ENCODE results near the gene TSPAN5.
"Not testable (repeated sequence)": the region's sequence is repeated elsewhere in the genome, so short reads cannot be mapped to it uniquely, and the experiment has no call there.

TSPAN5 gene

DNA sequence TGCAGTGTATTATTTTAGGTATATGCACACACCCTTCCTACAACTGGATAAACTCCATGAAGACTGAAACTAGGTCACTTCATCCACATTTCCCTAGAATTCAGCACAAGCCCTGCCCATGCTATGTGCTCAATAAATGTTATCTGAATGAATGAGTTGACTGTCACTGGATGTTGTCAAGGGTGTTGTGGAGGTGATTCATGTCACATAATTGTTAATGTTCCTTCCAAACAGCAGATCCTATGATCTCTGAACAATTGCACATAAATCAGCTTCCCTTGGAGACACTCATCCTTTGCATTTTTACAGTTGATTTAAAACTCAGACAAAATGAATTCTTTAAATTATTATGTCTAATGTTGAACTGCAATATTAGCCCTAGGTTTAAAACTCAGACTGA, 154.7 kb downstream of the TSPAN5 start:
- DNase-seq (ENCODE audit: extremely low read depth in 1 of 2, low read depth in 1 of 2): no peak

DNA sequence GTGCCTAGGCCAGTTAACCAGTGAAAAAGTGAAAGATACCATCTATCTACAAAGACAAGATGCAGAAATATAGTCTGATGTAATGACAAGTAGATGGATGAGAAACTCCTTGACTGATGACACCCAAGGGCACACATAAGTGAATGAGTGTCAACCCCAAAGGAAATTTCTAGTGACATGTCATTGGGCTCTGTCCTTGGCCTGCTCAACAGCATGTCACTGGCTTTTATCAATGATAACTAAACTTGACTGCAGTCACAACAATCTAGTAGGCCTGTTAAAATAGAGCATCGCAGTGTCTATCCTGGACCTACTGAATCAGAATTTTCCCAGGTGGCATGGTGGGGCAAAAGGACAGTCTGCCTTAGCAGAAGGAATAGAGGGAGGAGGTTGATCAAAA, 155.8 kb downstream of the TSPAN5 start:
- DNase-seq (ENCODE audit: extremely low read depth in 1 of 2, low read depth in 1 of 2): no peak

DNA sequence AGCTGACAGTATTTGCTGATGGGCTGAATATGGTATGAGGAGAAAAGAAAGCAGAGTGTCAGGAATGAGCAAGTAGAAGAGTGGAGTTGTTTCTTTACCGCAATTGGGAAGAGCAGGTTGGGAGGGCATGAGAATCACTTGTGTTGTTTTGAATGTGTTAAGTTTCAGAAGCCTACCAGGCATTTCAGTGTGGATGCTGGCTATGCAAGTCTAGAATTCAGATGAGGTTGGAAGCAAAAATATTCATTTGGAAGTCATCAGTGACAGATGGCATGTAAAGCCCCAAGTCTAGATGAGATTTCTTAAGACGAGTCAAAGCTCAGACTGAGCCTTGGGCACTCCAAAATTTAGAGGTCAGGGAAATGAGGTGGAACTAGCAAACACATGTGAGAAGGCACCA, 156.4 kb downstream of the TSPAN5 start:
- DNase-seq (ENCODE audit: extremely low read depth in 1 of 2, low read depth in 1 of 2): no peak

DNA sequence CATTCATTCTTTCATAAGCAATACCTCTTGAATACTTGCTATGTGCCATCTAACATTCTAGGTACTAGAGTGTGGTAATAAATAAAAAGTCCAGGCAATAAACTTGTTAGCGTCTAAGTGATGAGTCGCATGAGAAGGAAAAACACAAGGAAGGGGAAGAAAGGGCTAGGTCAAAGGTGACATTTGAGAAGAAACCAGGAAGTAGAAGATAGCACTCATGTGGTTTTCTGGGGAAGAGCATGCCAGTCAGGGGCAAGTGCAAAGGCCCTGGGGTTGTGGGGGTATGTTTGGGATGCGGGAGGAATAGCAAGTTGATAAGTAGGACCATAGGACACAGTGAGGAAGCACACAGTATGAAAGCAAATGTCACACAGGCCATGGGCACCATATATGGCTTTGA, 157.0 kb downstream of the TSPAN5 start:
- DNase-seq (ENCODE audit: extremely low read depth in 1 of 2, low read depth in 1 of 2): no peak

DNA sequence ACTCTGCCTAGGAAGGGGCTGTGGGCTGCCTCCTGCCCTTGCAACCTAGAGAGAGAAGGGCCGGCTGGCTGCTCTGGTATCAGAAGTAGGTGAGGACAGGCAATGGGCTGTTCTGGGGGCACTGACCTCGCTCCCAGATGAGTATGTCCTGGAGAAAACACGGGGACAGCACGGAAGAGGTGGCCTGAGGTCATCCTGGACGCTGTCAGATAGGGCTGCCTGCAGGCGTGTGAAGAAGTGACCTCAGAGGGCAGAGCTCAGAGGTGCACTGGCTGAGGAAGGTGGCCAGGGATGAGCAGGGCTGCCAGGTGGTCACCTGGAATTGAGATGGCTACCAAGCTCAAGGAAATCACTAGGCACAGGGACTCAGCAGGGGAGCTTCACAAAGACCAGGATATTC, 159.6 kb downstream of the TSPAN5 start:
- no peak for DNase-seq (ENCODE audit: extremely low read depth in 1 of 2, low read depth in 1 of 2)

DNA sequence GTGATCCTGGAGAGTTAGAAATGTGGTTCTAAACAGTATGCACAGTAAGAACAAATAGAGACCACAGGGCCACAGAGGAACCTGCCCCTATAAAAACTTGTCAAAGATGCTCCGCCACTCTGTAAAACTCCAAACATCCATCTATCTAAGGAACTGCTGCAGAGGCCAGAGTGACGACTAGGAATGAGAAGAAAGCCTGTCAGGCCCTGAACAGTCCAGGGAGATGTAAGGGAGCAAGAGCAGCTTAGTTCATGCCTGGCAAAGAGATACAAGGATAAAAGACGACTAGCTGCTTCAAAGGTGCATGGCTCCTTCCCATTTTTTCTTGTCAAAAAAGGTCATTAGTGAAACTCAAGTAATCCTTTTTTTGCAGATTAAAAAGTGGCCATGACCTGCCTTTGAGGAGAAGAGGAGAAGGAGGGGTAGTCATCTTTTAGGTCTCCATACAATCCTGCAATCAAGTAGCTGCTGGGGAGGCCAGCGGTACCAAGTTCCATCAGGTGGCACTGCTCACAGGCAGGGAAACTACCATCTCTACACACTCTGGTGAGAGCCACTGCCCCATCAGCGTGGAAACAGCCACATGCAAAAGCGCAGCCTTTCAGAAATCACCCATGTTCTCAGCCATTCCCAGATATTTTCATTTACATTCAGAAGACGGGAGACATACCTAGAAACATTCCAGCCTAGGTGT, 162.1 kb downstream of the TSPAN5 start:
- no peak for DNase-seq (ENCODE audit: extremely low read depth in 1 of 2, low read depth in 1 of 2)

DNA sequence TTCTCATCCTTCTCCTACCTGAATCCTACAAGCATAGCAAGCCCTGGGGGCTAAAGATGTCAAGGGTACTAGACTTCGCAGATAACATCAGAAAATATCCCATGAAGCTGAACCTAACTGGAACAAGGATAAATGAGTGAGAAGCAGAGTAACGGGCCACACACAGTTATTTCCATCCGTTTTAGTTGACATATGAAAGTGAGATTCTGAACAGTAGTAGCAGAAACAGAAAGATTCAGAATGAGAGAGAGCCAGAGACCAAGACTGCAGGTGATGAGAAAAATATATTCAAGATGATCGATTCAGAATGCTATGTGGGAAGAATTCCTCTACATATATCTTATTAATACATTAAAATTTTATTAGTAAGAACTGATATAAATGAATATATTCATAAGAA, 165.1 kb downstream of the TSPAN5 start:
- DNase-seq (ENCODE audit: extremely low read depth in 1 of 2, low read depth in 1 of 2): no peak

DNA sequence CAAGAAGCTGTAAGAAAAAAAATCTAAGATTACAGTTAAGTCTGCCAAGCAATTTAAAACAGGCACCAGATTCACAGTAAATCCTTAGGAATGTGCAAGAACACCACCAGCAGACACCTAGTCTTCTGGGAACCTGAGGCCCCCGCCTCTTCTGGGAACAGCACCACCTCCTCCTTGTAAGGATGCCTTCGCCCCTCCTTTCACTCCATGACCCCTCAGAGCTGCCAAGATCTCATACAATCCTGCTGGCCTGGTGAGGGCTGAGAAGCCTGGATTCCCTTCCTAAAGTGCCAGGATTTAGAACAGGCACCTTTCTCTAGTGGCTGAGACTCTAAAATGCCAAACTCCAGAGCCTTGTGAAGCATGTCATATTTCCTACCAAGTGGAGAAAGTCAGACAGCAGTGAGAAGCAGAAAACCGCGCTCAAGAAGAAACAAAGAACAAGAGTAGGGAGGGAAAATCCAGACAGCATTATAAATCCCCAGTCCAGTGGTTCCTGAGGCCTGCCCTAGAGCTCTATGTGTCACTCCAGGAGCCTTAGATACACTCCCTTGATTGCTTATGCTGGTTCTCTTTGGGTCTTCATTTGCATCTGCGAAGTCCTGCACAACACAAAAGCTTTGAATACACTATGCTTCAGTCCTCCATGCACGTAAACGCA, 166.4 kb downstream of the TSPAN5 start:
- DNase-seq (ENCODE audit: extremely low read depth in 1 of 2, low read depth in 1 of 2): no peak

DNA sequence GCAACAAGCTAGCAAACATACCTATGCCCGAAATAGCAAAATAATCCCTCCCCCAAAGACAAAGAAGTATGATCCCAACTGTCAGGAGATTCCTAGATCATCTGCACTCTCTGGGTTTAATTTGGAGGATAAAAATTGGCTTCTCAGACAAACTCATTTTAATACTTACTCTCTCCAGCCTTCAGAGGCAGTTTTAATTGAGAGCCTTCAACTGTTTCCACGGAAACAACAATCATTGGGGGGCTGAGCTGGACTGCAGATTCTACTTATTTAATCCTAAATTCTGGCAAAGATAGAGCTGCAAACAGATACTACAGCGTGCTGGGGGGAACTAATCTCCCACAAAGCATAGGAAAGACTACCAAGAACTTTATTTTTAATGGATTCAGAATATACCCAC, 168.2 kb downstream of the TSPAN5 start:
- DNase-seq (ENCODE audit: extremely low read depth in 1 of 2, low read depth in 1 of 2): no peak

DNA sequence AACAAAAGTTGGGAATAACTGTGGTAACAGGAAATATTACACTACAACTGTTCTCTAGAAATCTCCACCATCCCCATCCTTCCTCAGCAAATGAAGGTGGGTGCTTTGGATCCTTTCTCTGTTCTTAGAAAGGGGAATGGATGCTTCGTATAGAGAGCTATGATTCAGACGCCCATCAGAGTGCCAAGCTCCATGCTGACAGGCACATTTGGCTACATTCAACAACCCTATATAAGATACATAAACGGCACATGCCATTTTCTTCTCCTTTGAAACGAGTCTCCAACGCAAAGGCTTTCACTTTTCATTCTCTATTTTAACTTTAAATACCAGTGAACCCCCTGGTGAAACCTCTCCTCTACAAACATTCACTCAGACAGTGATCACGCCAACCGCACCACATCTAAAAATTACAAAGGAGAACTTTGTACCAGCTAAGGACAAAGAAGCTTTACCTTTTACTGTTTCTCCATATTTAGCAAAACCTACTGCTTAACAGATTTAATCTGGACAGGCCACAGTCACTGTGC, 172.5 kb downstream of the TSPAN5 start:
- no peak for DNase-seq (ENCODE audit: extremely low read depth in 1 of 2, low read depth in 1 of 2)

DNA sequence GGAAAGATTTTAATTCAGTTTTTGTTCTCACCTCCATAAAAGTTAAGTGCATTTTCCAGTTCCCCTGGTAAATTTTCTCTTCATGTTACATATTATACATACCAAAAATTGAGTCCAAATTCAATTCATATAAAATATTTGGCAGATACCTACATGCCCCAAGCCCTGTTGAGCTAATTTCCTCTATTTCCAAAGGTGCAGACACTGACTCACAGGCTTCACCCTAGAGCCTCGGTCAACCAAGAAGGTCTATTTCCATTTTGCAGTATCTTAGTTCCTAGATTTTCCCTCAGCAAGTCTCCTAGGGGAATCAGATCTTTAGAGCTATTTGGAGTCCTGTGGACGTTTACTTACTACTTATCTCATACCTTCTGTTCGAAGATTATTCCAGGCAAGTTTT, 174.4 kb downstream of the TSPAN5 start:
- DNase-seq (ENCODE audit: extremely low read depth in 1 of 2, low read depth in 1 of 2): no peak

DNA sequence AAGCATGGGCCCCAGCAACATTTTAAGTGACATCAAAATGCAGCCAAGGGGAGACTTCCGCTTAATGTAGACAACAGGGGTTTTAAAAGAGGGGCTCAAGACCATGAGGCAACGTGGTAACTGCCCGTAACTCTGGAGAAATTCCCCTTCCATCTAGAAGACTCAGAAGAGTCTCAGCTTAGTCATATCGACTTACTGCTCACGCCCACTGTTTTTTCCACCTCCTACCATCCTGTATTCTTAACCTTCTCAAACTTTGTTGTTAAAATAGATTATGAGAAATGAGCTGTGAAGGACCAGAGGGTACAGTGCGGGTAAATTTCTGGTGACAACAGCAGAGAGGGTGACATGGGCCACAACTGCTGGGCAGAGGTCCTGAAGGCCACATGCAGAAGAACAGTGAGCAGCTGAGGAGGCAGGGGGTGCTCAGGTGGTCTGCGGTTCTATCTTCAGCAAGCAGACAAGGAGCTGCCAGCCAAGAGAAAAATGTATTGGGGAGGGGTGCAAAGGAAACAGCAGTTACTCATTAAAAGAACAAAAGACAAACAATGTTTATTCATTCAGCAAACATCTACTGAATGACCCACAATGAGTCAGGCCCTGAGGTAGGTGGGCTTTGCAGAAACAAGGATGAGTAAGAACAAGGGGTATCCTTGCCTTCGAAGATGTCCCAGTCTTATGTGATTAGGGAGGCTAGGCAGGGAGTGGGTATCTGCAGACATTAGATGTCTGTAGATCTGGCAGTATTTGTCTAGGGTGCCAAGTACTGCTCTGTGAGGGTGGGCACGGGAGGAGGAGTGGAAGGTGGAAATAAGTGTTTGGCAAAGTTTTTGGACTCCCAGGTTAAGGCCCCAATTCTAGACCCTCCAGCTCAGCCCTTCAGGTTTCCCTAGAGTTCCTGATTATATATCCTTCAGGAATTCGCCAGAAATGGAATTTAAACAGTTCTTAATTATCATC, 175.3 kb downstream of the TSPAN5 start:
- peak; percentile 8 to 54 for DNase-seq (ENCODE audit: extremely low read depth in 1 of 2, low read depth in 1 of 2)

DNA sequence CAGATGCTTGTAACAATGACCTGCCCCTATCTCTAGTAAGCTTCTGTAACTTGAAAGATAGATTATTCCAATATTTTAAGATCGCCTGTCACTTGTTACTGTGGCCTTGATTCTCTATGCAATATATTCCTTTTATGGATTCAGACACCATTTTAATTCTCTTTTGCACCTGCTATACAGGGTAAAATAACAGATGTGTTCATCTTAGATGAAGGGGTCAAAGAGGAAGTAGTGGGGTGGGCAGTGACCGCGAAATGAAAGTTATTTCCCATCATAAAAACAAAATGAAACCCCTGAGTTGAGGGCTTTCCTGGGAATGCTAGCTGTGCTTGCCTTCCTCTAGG, 175.9 kb downstream of the TSPAN5 start:
- DNase-seq (ENCODE audit: extremely low read depth in 1 of 2, low read depth in 1 of 2): no peak

DNA sequence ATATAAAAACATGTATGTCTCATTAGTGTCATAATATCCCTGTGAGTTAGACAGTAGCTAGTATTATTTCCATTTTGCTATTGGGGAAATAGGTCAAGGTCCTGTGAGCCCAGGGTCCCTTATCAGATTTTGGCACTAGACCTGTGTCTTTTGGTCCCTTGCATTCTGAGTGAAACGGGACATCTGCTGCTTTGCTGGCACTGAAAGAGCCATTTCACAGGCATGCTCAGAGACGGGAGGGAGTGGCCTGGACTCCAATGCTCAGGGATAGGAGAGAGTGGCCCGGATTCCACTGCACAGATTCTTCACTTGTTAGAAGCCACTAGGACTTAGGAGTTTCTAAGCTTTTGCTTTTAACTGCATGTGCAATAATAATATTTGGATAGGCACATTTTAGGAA, 177.2 kb downstream of the TSPAN5 start:
- DNase-seq (ENCODE audit: extremely low read depth in 1 of 2, low read depth in 1 of 2): no peak

DNA sequence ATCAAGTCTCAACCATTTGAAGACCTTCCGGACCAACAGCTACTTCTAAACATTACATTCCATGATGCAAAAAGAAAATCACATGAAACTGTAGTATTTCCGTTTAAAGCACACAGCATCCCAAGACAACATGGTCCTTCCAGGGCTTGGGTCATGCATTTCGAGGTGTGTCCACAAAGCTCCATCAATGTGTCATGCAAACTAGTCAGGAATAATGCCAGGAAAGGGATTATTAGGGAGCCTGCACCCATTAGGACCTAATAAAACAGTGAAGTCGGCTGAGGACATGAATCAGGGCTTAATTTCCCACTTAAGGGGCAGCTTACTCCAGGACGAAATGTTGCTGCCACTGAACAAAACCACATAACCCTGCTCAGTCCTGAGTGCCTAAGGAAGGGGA, 177.9 kb downstream of the TSPAN5 start:
- no peak for DNase-seq (ENCODE audit: extremely low read depth in 1 of 2, low read depth in 1 of 2)

DNA sequence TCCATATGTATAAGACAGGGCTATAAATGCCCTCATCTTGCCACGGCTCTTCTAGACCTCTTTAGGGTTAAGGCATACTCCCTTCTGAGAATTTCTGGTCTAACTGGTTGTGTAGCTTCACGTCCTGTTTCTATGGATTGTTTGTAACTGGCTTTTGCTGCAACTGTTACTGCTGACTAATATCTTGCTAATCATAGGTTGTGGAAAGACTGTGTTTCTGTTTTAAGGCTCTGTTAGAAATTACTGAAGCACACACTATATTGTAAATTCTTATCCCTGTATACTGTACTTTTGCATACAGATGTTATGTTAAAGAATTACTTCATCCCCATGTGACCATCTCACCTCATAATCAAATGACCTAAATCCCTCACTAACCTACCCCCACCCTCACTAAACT, 178.8 kb downstream of the TSPAN5 start:
- not testable (repeated sequence) for DNase-seq (ENCODE audit: extremely low read depth in 1 of 2, low read depth in 1 of 2)

DNA sequence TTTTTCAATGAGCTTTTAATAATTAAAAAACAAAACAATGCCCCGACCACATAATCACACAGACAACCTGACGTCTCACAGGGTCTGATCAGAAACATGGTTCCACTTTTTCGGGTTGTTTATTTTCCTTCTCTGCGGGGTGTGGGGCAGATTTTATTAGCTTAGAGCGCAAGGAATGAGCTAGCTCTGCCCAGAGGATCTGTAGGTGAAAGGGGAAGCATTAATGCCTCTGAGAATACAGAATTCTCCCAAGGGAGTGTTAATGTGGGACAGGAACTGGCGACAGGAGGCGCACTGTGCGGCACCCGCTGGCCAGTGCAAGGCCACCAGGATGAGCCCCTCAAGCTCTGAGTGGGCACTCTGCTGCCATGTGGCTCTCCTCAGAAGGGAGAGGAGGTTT, 181.5 kb downstream of the TSPAN5 start:
- no peak for DNase-seq (ENCODE audit: extremely low read depth in 1 of 2, low read depth in 1 of 2)

DNA sequence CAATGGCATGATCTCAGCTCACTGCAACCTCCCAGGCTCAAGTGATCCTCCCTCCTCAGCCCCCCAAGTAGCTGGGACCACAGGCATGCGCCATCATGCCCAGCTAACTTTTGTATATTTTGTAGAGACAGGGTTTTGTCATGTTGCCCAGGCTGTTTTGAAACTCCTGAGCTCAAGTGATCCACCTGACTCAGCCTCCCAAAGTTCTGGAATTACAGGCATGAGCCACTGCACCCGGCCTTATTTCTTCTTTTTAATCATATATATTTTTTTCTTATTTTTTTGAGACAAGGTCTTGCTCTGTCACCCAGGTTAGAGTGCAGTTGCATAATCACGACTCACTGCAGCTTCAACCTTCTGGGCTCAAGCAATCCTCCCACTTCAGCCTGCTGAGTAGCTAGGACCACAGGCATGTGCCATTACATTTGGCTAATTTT, 184.0 kb downstream of the TSPAN5 start:
- DNase-seq (ENCODE audit: extremely low read depth in 1 of 2, low read depth in 1 of 2): peak in 1 of 2 donors; percentile 15

DNA sequence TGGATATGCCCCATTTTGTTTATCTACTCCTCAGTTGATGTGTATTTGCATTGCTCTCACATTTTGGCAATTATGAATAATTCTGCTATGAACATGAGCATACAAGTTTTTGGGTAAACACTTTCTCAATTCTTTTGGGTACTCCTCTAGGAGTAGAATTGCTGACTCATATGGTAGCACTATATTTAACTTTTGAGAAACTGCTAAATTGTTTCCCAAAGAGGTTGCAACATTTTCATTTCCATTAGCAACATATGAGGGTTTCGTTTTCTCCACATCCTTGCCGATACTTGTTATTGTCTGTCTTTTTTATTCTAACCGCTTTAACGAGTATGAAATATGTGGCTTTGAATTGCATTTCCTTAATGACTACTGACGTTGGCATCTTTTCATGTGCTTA, 185.4 kb downstream of the TSPAN5 start:
- no peak for DNase-seq (ENCODE audit: extremely low read depth in 1 of 2, low read depth in 1 of 2)

DNA sequence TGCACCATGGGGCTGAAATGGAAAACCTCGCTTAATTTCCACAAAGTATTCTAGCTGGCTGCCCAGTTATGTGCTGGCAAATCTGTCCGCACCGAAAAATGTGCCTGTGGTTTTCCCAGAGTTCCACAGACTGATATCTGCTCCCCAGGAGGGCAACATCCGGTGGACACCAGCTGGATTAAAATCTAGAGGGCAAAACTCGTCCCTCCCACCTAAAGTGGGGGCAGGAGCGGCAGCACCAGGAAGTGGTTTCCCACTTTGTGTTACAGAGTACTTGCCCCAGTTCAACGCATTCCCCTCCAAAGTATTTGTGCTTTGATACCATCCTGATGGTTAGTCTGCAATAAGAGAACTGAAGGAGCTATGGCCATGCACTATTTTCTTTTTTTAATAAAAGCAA, 187.6 kb downstream of the TSPAN5 start:
- DNase-seq (ENCODE audit: extremely low read depth in 1 of 2, low read depth in 1 of 2): no peak

DNA sequence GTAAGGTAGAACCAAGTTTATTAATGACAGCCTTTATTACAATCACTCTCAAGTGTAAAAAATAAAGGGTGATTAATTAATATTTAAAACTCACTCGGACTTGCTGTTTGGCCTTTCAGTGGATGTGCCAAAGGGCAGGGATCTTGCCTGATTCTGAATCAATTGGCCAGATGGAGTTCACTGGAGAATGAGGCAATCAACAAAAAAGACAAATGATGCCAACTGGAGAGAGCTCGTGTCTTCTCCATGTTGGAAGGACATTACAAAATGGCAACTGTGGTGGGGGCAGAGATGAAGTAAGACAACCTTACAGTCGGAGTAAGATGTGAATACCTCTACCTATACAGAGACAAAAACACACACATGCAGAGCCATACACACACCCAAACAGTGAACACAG, 188.0 kb downstream of the TSPAN5 start:
- no peak for DNase-seq (ENCODE audit: extremely low read depth in 1 of 2, low read depth in 1 of 2)

DNA sequence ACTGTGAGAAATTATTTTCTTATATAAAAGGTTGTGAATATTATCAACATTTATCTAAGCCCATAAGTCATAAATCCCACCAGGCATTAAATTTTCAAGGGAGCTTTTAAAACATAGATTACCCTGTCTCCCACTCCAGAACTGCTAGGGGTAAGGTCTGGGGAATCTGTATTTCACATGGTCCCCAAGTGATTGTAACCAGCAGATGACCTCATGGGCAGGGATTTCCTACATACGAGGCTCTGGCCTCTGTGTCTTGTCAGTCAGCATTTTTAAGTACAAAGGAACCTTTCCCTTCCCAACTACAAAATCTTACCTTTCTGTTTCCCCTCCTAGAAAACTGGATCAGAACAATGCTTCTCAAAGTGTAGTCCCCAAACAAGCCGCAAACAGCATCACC, 188.6 kb downstream of the TSPAN5 start:
- DNase-seq (ENCODE audit: extremely low read depth in 1 of 2, low read depth in 1 of 2): no peak
